Measurements from ENCODE around the gene MACROD2.

The MACROD2 gene

DNA sequence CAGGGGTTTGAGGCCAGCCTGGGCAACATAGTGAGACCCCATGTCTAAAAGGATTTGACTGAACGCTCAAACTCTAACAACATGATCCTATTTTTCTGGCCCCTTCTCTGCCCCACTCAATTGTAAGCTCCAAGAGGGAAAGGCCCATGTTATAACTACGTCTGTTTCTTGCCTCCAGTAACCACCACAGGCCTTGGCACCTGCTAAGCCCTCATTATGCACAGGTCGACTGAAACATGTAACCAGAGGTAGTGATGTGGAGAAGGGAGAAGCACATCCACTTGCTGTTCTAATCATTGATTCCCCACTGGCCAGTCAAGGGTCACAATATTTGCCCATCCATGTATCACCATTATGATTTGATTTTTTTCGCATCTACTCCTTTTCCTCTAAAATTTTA, 2102.5 kb downstream of the MACROD2 start:
- no peak overlapping the region for H3K4me3 ChIP-seq (ENCODE audit: control insufficient read depth, low read depth, low read length)
- DNase-seq (ENCODE audit: low read depth), result no peak
- no peak for TF ChIP-seq CTCF (IDR thresholded peaks at IDR 0.05; ENCODE audit: control insufficient read depth, insufficient read depth, low read depth, low read length, missing control alignments)

DNA sequence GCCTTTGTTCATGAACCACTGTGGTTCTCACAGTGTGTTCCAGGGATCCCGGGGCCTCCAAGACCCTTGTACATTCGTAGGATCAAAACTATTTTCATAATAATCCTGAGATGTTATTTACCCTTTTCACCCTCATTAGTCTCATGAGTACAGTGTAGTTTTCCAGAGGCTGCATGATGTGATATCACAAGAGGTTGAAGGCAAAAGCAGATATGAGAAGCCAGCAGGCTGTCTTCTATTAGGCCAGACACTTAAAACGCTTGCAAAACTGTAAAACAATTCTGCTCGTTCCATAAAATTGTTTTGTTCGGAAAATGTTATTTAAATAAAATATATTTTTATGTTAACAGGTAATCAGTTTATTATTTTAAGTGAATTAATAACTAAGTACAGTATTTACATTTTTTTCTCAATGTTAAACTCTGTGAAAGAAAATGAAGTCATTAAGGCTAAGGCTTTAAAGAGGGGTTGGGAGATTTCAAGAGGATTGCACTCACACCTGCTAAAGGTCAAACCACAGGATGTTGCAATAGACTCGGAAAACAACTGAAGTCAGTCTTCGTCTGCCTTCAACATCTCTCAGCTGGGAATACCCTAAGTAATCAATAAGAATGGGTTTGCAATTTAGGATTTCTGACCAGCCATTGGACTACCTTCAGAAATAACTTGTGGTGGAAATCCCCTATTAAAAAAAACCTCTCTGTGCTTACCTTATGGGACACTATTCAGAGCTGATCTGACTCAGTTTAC, 2103.7 kb downstream of the MACROD2 start:
- TF ChIP-seq CTCF (IDR thresholded peaks at IDR 0.05; ENCODE audit: control insufficient read depth, insufficient read depth, low read depth, low read length, missing control alignments), result no peak
- H3K4me3 ChIP-seq (ENCODE audit: control insufficient read depth, low read depth, low read length), result no peak overlapping the region
- no peak for DNase-seq (ENCODE audit: low read depth)

DNA sequence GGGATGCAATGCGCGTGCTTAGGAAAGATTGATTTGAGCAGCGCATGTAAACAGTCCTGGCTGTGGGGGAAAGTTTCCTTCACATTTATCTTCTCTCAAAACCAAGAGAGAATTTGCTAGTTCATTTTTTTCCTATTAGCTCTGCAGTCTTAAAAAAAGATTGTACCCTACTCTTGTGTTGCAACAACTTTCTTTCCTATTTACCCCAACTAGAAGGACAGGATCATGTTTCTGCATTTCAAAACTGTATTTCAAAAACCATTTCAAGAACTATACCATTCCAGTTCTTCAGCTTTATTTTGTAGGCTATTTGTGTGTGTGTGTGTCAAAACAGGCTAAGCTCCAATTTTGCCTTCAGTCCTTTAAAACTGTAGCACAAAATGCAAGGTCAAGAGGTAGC, 2104.8 kb downstream of the MACROD2 start:
- TF ChIP-seq CTCF (IDR thresholded peaks at IDR 0.05; ENCODE audit: control insufficient read depth, insufficient read depth, low read depth, low read length, missing control alignments), result no peak
- no peak overlapping the region for H3K4me3 ChIP-seq (ENCODE audit: control insufficient read depth, low read depth, low read length)
- DNase-seq (ENCODE audit: low read depth), result no peak

GRCh38 chr20:16100767-16101166, 2105.5 kb downstream of the MACROD2 start:
- no peak overlapping the region for H3K4me3 ChIP-seq (ENCODE audit: control insufficient read depth, low read depth, low read length)
- no peak for TF ChIP-seq CTCF (IDR thresholded peaks at IDR 0.05; ENCODE audit: control insufficient read depth, insufficient read depth, low read depth, low read length, missing control alignments)
- no peak for DNase-seq (ENCODE audit: low read depth)
